GM18526 (cell line): Measurements from ENCODE around the gene DOCK7.

Experiments
- POLR2A ChIP-seq: IDR thresholded peaks from 3 replicates; pipeline ENCODE4 v1.6.1; 2011; ENCODE audit not compliant: insufficient read length; ENCODE audit errors: extremely low read depth

DOCK7 gene

DNA sequence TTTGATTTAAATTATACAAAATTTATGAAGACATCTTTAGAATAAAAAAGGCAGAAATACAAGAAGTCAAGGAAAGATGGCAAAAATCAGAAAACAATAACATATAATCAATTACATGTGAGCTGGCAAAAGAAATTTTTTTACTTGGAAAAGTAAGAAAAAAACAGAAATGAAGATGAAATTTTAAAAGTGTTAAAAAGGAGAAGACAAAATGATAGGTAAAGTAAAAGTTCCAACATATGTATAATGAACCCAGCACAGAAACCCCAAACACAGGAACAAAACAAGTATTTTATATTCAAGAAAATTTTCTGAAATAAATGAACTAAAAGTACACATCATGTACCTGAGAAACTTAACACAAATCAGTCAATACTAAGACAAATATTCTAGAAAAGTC lies 188.0 kb downstream of the DOCK7 start:
- no peak for TF ChIP-seq POLR2A

DNA sequence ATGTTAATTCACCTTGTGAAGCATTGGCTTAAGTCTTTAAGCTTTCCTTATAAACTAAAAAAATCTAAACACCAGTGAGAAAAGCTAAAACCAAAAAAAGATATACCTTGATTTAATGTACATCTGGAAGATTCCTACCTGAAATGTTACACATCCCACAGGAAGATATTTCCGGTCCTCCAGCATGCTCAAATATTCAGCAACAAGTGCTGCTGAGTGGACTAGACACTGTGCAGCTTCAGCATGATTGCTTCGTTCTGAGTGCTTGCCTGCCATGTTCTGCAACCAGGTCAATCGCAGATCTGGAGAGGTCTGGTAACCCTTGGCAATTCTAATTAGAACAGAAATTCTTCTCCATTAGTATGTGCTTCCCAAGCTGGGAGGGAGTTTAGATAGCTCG lies 194.0 kb downstream of the DOCK7 start:
- no peak for TF ChIP-seq POLR2A

DNA sequence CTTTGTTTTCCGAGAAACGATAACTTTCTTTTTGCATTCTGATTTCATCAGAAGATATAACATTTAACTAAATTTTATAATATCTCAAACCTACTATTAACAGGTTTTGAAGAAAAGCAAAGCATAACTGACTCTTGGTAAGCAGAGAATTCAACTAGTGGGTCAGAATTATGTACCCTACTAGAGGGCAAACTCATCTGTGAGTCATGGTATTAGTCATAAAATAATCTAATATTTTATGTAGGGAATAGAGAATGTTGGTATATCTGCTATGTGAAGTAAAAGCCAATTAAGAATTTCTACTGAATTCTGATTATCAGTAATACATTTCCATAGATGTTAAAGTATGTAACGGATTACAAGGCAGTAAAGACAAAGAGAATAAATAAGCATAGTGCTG lies 194.5 kb downstream of the DOCK7 start:
- TF ChIP-seq POLR2A = no peak

DNA sequence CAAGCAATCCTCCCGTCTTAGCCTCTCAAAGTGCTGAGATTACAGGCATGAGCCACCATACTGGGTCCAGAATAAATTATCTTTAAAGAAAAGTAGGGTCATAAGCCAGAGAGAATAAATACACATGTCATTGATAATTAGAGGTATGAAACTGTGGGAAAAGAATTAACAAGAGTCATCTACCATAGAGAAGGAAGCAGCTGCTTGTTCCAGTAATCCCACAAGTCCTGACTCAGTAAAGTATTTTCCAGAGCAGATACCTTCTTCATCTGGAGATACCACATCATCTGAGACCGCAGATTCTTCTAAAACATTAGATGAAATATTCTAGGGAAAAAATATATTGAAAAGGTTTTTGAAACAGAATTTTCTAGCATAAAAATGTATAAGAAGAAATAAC lies 195.7 kb downstream of the DOCK7 start:
- no peak for TF ChIP-seq POLR2A

DNA sequence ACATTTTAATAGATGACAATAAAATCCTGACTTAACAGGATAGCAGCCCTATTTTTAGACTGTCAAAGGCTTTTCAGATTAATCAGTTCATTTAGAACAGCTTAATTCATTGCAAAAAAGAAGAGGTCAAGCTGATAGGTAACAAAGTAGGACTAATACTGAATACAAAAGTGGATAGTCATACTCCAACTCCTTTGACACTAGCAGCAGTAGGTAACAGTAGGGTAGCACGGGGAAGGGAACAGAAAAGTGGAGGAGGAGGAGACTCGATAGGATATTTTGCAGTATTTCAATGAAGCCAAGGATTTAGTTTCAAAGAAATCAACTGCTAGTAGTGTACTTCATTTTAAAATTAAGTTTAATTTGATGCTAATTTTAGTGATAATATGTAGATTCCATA lies 200.2 kb downstream of the DOCK7 start:
- no peak for TF ChIP-seq POLR2A

DNA sequence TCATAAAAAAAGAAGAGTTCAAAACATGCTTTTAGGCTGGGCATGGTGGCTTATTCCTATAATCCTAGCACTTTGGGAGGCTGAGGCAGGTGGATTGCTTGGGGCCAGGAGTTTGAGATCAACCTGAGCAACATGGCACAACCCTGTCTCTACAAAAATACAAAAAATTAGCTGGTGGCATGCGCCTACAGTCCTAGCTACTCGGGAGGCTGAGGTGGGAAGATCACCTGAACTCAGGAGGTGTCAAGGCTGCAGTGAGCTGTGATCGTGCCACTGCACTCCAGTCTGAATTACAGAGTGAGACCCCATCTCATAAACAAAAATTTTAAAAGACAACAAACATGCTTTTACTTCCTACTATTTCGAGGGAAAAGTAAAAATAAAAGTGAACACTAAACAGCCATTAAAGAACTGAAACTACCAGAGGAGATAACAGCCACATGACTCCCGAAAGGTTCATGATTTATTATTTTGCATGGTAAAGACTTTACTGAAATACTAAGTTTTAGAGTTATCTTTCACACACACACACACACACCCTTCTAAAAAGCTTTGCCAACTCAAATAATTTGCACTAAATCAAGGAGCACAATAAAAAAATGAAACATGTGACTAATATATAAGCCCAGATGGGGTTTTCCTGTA lies 203.2 kb downstream of the DOCK7 start:
- no peak for TF ChIP-seq POLR2A

DNA sequence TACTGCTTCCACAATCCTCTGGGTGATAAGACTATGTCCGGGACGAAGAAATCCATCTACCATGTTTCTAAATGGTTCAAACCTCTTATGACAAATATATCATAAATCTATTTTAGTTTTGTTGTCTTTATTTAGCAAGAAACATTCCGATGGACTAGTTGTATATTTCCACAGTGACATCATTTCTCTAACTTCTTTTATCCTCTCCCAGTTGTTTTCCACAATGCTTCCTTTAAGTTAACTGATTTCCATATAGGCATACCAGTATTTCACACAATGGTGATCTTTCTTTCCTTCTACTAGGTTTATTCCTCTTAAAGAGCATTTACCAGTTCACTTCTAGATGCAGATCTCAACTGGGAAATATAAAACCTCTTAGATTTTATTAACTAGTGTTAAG lies 206.5 kb downstream of the DOCK7 start:
- TF ChIP-seq POLR2A = no peak

DNA sequence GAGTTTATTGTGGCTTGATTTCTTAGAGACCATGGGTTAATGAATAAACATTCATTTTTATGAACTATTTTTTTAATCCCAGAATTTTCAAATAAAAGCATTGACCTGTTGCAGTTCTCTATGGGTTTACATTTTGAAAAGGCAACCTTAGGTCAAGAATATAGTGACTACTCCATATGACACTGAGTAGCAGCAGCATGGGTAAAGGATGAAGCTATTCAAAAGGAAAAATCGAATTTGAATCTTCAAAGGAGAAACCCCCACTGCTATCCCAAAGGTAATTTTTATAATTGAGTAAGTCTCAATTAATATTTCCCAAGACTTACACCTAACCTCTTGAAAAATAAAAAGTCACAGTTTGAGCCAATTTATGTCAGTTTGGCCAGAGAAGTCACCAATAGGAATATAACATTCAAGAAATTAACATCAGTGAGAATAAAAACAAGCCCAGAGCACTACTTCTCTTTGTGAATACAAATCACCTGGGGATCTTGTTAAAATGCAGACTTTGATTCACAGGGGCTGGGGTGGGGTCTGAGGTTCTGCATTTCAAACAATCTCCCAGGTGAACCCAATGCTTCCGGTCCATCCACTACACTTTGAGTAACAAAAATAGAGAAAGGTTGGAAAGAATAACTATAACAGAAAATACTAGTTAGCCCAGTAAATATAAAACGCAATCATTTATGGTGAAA lies 211.5 kb downstream of the DOCK7 start:
- no peak for TF ChIP-seq POLR2A

DNA sequence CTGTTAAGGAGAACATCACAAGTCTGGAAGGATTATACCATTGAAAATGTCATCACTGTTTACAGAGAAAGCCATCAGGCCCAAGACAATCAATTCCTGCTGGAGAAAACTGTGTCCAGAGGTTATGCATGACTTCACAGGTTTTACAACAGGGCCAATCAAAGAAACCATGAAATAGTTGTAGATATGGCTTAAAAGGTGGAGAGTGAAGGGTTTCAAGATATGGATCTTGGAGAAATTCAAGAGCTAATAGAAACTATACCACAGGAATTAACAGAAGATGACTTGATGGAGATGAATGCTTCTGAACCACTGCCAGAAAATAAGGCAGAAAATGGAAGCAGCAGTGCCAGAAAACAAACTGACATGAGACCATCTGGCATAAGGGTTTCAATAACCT lies 221.1 kb downstream of the DOCK7 start:
- TF ChIP-seq POLR2A = no peak

DNA sequence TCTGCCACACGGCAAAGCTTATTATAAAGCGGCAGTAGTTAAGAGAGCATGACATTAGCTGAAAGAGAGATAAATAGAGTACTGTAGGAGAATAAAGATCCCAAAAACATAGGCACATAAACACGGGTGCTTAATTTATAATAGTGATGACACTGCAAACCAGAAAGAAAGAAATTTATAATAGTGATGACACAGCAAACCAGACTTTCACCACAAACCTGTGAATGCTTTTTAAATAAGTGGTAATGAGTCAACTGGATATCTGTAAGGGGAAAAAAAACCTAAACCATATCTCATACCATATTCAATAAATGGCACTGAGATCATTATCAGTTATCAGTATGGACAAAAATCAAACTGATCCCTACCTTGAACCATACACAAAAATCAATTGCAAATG lies 225.8 kb downstream of the DOCK7 start:
- TF ChIP-seq POLR2A = no peak

DNA sequence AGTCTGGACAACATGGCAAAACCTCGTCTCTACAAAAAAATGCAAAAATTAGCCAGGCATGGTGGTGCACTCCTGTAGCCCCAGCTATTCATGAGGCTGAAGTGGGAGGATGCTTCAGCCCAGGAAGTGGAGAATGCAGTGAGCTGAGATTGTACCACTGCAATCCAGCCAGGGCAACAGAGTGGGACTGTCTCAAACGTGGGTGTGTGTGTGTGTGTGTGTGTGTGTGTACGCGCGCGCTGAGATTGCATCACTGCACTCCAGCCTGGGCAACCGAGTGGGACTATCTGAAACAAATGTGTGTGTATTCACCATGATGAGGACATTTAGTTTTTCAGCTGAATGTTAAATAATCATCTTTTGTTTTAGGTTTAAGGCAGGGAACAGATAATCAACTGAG lies 230.2 kb downstream of the DOCK7 start:
- no peak for TF ChIP-seq POLR2A

DNA sequence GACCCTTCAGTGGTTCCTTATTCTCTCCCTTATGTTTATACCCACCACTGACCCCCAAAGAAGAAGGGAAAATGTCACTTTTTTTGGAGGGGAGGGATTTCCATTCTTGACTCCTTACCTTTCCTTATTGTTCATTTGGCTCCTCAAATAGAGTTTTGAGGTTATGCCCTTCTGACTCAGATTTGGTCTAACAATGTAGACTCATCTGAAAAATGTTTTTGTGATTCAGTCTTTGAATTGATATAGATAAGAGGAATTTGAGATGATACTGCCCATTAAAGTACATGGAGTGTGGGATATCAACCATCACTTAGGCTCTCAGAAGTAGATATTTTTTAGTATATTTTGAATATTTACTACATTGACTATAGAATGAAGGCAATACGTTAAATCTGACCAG lies 235.2 kb downstream of the DOCK7 start:
- TF ChIP-seq POLR2A = no peak

DNA sequence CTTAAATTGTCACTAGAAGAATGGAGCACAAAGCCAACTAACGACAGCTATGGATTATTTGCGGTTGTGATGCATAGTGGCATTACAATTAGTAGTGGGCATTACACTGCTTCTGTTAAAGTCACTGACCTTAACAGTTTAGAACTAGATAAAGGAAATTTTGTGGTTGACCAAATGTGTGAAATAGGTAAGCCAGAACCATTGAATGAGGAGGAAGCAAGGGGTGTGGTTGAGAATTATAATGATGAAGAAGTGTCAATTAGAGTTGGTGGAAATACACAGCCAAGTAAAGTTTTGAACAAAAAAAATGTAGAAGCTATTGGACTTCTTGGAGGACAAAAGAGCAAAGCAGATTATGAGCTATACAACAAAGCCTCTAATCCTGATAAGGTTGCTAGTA lies 237.9 kb downstream of the DOCK7 start:
- no peak for TF ChIP-seq POLR2A

DNA sequence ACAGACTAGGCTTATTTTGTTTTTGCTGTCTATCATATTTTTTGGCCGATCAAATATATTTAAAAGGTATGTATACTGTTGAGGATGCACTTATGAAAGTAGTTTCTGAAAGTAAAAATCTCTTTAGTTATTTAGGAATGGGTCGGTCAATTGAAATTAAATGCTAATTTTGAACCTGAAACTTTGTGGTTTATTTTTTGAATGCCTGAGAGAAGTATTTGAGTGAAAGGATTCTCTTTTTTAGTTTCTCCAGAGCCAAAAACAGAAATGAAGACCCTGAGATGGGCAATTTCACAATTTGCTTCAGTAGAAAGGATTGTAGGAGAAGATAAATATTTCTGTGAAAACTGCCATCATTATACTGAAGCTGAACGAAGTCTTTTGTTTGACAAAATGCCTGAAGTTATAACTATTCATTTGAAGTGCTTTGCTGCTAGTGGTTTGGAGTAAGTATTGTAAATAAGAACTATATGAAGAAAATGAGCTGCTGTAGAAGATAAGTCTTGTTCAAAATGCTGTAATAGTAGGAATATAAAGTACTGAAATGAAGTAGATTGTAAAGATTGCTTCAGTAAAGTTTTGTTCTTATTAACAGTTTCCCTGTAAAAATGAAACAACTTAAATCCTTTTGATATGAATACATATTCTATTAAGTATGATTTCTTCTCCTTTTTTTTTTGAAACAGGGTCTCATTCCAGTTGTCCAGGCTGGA lies 239.8 kb downstream of the DOCK7 start:
- no peak for TF ChIP-seq POLR2A

DNA sequence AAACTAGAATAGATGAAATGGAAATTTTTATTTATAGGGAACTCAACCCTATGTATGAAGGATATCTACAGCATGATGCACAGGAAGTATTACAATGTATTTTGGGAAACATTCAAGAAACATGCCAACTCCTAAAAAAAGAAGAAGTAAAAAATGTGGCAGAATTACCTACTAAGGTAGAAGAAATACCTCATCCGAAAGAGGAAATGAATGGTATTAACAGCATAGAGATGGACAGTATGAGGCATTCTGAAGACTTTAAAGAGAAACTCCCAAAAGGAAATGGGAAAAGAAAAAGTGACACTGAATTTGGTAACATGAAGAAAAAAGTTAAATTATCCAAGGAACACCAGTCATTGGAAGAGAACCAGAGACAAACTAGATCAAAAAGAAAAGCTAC lies 243.5 kb downstream of the DOCK7 start:
- no peak for TF ChIP-seq POLR2A

DNA sequence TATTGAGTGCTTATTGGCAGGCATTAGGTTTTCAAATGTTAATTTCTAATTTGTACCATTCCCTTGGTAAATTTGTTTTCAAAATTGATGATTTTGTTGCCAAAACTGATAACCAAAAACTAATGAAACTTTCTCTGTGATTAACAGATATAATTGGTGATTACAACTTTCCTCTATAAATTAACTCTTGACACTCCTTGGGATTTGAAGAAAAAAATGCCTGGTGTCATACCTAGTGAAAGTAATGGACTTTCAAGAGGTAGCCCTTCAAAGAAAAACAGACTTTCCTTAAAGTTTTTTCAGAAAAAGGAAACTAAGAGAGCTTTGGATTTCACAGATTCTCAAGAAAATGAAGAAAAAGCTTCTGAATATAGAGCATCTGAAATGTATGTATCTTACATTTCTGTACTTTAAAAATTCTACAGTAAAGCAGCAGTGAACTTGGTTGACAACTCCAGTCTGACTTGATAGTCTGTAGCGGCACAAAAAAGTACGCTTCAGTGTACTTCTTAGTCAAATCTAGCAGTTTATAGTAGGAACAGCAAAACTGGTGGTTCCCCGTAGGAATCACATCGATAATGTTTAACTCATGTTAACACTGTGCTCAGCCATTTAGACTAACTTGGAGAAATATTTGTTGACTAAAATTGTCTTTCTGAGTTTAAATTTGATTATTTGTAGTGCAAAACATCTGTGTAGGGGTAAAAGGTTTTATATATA lies 248.4 kb downstream of the DOCK7 start:
- TF ChIP-seq POLR2A = no peak
